ENCODE measurements around the gene MRPS31. TPM values are rescaled to one million over a fixed set of nuclear protein-coding genes. Genes with fewer than 3 reads are reported as not detected.
A peak's percentile ranks its signal among the peaks of the same experiment; 100 is the strongest.

MRPS31 gene
- total RNA-seq (2021; ENCODE audit: unreplicated experiment), result 10.9 TPM
- polyA plus RNA-seq (2012; ENCODE audit: insufficient read length), result 10.3 TPM
- Bru-seq, nascent RNA, result percentile 57 among the genes with signal in this experiment
- percentile 63 among the genes with signal in this experiment for BruChase-seq, experiment 1, labeled RNA remaining after a 2-hour chase
- percentile 57 among the genes with signal in this experiment for BruChase-seq, experiment 2, labeled RNA remaining after a 6-hour chase
- long read RNA-seq, transcript MRPS31-201 (7 exons, 1,462 nt), result major isoform, 15 of 29 reads
- long read RNA-seq, partial matches to known transcripts, result 9 of 29 reads
- long read RNA-seq, other reads (novel, unspliced or antisense), result 3 of 29 reads

DNA sequence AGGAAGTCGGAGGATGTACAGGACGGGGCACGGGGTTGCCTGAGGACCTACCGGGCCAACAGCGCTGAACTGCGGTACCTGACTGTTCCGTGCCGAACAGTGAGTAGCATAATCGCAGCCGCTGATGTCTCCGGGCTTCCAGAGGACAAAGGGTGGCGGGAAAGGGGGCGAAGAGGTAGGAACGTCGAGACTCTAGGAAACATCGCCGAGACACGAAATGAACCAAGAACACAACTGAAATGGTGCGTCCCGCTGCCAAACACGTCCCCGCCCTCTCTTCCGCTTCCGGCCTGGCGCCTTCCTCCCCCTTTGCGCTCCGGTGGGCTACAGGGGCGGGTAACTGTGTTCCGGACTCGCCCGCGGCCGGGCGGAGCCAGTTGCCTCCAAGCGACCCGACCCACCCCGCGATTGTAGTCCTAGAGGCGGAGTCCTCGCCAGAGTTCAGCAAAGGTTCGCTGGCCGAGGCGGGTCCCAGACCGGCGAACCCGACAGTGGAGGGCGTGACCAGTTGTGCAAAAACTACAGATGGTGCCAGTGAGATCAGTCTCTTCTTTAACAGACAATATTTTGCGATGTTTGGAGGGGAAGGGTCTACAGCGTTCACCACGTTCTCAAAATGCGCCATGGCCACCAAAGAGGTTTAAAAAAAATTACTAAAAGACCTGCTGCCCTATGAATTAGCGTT, at the start of gene MRPS31:
Gene MRPS31 (minus strand): TSS at position 257 of the 685 bp plus-strand sequence. CDS start 54 bp downstream, at position 203.
- Histone ChIP-seq H3K4me3 (ENCODE audit: low read depth in 2 of 2, low read length in 2 of 2) (peak within 1 kb of the TSS; percentile 93 to 96), H3K36me3 (ENCODE audit: control insufficient read depth, insufficient read depth, low read length) (peaks cover 4% of the 10 kb centered on the region; the same call in 1 of the 2 replicates), H3K27ac (ENCODE audit: low read length) (peak within 1 kb of the TSS; percentile 93), H3K27me3 (ENCODE audit: control insufficient read depth, insufficient read depth, low read length) (no peaks in the 10 kb centered on the region), H3K4me1 (ENCODE audit: control insufficient read depth, insufficient read depth, low read length) (peaks cover 3% of the 10 kb centered on the region; the same call in 1 of the 2 replicates), H3K9me3 (ENCODE audit: control insufficient read depth, insufficient read depth, low read depth, low read length) (no peaks in the 10 kb centered on the region)
- CTCF ChIA-PET, result no interaction called here
- POLR2A ChIA-PET, result interaction anchor here (0.6 kb wide), 1 partner anchor 11 kb away, joined by 3 read pairs; no protein-coding TSS in a partner anchor
- intact Hi-C loops (cut with micrococcal nuclease; ENCODE audit: unreplicated experiment), result no loop called here
- no TSS peak for BruUV-seq (replicated peaks)
- ATAC-seq (peak; percentile 100), DNase-seq (ENCODE audit: low read depth, low spot score) (peak; percentile 55)
- TF ChIP-seq, protein P1, sequence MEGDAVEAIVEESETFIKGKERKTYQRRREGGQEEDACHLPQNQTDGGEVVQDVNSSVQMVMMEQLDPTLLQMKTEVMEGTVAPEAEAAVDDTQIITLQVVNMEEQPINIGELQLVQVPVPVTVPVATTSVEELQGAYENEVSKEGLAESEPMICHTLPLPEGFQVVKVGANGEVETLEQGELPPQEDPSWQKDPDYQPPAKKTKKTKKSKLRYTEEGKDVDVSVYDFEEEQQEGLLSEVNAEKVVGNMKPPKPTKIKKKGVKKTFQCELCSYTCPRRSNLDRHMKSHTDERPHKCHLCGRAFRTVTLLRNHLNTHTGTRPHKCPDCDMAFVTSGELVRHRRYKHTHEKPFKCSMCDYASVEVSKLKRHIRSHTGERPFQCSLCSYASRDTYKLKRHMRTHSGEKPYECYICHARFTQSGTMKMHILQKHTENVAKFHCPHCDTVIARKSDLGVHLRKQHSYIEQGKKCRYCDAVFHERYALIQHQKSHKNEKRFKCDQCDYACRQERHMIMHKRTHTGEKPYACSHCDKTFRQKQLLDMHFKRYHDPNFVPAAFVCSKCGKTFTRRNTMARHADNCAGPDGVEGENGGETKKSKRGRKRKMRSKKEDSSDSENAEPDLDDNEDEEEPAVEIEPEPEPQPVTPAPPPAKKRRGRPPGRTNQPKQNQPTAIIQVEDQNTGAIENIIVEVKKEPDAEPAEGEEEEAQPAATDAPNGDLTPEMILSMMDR (IDR thresholded peaks at IDR 0.05), result no peak
- TF ChIP-seq TCF7L2 (IDR thresholded peaks at IDR 0.05; ENCODE audit: low read depth, low read length) (no peak), POLR2AphosphoS5 (IDR thresholded peaks at IDR 0.05; ENCODE audit: low read depth, low read length) (peak; percentile 83), SIN3A (IDR thresholded peaks at IDR 0.05; ENCODE audit: borderline replicate concordance, insufficient read depth, low read depth, low read length) (0 out of 2 replicates have a peak, but pooled peaks have one; percentile 21)
- TF ChIP-seq, protein P2, sequence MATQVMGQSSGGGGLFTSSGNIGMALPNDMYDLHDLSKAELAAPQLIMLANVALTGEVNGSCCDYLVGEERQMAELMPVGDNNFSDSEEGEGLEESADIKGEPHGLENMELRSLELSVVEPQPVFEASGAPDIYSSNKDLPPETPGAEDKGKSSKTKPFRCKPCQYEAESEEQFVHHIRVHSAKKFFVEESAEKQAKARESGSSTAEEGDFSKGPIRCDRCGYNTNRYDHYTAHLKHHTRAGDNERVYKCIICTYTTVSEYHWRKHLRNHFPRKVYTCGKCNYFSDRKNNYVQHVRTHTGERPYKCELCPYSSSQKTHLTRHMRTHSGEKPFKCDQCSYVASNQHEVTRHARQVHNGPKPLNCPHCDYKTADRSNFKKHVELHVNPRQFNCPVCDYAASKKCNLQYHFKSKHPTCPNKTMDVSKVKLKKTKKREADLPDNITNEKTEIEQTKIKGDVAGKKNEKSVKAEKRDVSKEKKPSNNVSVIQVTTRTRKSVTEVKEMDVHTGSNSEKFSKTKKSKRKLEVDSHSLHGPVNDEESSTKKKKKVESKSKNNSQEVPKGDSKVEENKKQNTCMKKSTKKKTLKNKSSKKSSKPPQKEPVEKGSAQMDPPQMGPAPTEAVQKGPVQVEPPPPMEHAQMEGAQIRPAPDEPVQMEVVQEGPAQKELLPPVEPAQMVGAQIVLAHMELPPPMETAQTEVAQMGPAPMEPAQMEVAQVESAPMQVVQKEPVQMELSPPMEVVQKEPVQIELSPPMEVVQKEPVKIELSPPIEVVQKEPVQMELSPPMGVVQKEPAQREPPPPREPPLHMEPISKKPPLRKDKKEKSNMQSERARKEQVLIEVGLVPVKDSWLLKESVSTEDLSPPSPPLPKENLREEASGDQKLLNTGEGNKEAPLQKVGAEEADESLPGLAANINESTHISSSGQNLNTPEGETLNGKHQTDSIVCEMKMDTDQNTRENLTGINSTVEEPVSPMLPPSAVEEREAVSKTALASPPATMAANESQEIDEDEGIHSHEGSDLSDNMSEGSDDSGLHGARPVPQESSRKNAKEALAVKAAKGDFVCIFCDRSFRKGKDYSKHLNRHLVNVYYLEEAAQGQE (IDR thresholded peaks at IDR 0.05; ENCODE audit: insufficient read depth in 1 of 2, low read depth in 2 of 2, low read length in 1 of 2), result no peak
- in situ Hi-C loops (cut with HindIII; ENCODE audit: low pct_unique_long_range_greater_than_20kb, low sequenced_read_pairs), result no loop called here

DNA sequence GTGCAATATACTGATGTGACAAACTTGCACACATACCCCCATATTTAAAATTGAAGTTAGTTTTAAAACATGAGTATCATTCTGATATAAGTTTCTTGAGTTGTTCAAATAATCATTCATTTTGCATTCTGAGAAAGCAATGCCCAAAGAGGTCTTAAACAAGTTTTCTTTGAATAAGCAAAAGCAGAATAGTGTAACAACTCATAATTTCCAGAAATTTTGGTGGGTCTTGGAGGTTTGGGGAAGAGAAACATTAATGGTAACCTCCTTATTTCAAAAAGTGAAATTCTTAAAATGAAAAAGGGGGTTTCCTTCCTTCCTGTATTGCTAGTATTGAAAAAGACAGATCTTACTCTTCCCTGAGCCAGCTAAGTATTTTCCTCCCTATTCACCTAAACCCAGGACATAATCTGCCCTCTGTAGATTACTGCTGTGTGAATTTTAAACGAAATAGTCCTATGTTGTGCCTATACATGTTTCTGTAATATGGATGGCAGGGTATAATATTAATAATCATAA, 48.9 kb upstream of the MRPS31 start:
- ChIA-PET POLR2A (no interaction called here), CTCF (no interaction called here)
- Histone ChIP-seq H3K27me3 (ENCODE audit: control insufficient read depth, insufficient read depth, low read length) (no peaks in the 10 kb centered on the region), H3K36me3 (ENCODE audit: control insufficient read depth, insufficient read depth, low read length) (no peaks in the 10 kb centered on the region), H3K4me1 (ENCODE audit: control insufficient read depth, insufficient read depth, low read length) (no peaks in the 10 kb centered on the region), H3K4me3 (ENCODE audit: low read depth in 2 of 2, low read length in 2 of 2) (no peak overlapping the region), H3K9me3 (ENCODE audit: control insufficient read depth, insufficient read depth, low read depth, low read length) (no peaks in the 10 kb centered on the region), H3K27ac (ENCODE audit: low read length) (no peak overlapping the region)
- no peak for DNase-seq (ENCODE audit: low read depth, low spot score)
- in situ Hi-C loops (cut with HindIII; ENCODE audit: low pct_unique_long_range_greater_than_20kb, low sequenced_read_pairs), result no loop called here
- TF ChIP-seq, protein P1 (IDR thresholded peaks at IDR 0.05), result no peak
- TF ChIP-seq, protein P2 (IDR thresholded peaks at IDR 0.05; ENCODE audit: insufficient read depth in 1 of 2, low read depth in 2 of 2, low read length in 1 of 2), result no peak
- TF ChIP-seq SIN3A (IDR thresholded peaks at IDR 0.05; ENCODE audit: borderline replicate concordance, insufficient read depth, low read depth, low read length), result no peak
- no peak for TF ChIP-seq POLR2AphosphoS5 (IDR thresholded peaks at IDR 0.05; ENCODE audit: low read depth, low read length)
- TF ChIP-seq TCF7L2 (IDR thresholded peaks at IDR 0.05; ENCODE audit: low read depth, low read length), result no peak
- no TSS peak for BruUV-seq (replicated peaks)
- intact Hi-C loops (cut with micrococcal nuclease; ENCODE audit: unreplicated experiment), result no loop called here
- ATAC-seq, result no peak

Measured in Panc1 (cell line).